ENCODE measurements around the gene MOGAT3. TPM values are rescaled to one million over a fixed set of nuclear protein-coding genes. Genes with fewer than 3 reads are reported as not detected.

The MOGAT3 gene
- total RNA-seq, result 1.8 TPM

GRCh38 chr7:101200862-101201599 is at the start of gene MOGAT3:
TSS of gene MOGAT3 (minus strand) at chr7:101201036. CDS start at chr7:101200854, 182 bp downstream.

GRCh38 chr7:101244375-101245146 is 43.7 kb upstream of the MOGAT3 start, which contains the start of gene FIS1:
TSS of gene FIS1 (minus strand) at chr7:101245081. CDS start at chr7:101245004, 77 bp downstream.

GRCh38 chr7:101237206-101238067 is 36.6 kb upstream of the MOGAT3 start, which contains the start of gene CLDN15:
TSS of gene CLDN15 (minus strand) at chr7:101237802. CDS start at chr7:101237581, 221 bp downstream.

GRCh38 chr7:101217388-101218235 is 16.8 kb upstream of the MOGAT3 start, which contains the start of the genes PLOD3 and ZNHIT1:
TSS of gene PLOD3 (minus strand) at chr7:101217581. CDS start at chr7:101217274, 307 bp downstream.
TSS of gene ZNHIT1 (plus strand) at chr7:101218165. CDS start at chr7:101218196, 31 bp downstream.

GRCh38 chr7:101180130-101180755 is 20.6 kb downstream of the MOGAT3 start, which contains the start of gene NAT16:
TSS of gene NAT16 (minus strand) at chr7:101180293. CDS start at chr7:101174807, 5,486 bp downstream.

GRCh38 chr7:101165075-101165957 is 35.5 kb downstream of the MOGAT3 start, which contains the start of gene VGF:
TSS of gene VGF (minus strand) at chr7:101165569. CDS start at chr7:101164843, 726 bp downstream.

GRCh38 chr7:101153969-101154692 is 46.7 kb downstream of the MOGAT3 start, which contains the start of gene AP1S1:
TSS of gene AP1S1 (plus strand) at chr7:101154476. CDS start at chr7:101154515, 39 bp downstream.

Small RNA genes within 50 kb of the gene (small RNA-seq; reads per million reads assigned to genes)
- not detected for gene MIR4653 (ENCODE audit: low replicate concordance)

Other genes starting within 250 kb of the MOGAT3 start
- not detected for gene MUC12, start 231.5 kb downstream of the MOGAT3 start, total RNA-seq
- under 0.01 TPM for gene MUC17, start 181.0 kb downstream of the MOGAT3 start, total RNA-seq
- gene TRIM56, start 115.6 kb downstream of the MOGAT3 start, total RNA-seq, result 16.9 TPM
- gene SERPINE1, start 73.9 kb downstream of the MOGAT3 start, total RNA-seq, result 3.4 TPM
- 39.6 TPM for gene AP1S1, start 46.6 kb downstream of the MOGAT3 start, total RNA-seq
- gene VGF, start 35.5 kb downstream of the MOGAT3 start, total RNA-seq, result 0.23 TPM
- not detected for gene NAT16, start 20.7 kb downstream of the MOGAT3 start, total RNA-seq
- gene PLOD3, start 16.5 kb upstream of the MOGAT3 start, total RNA-seq, result 42.0 TPM
- gene ZNHIT1, start 17.1 kb upstream of the MOGAT3 start, total RNA-seq, result 77.1 TPM
- gene CLDN15, start 36.8 kb upstream of the MOGAT3 start, total RNA-seq, result 10.6 TPM
- 132 TPM for gene FIS1, start 44.0 kb upstream of the MOGAT3 start, total RNA-seq
- 47.1 TPM for gene IFT22, start 120.8 kb upstream of the MOGAT3 start, total RNA-seq
- gene COL26A1, start 161.8 kb upstream of the MOGAT3 start, total RNA-seq, result 21.9 TPM